ENCODE measurements around the gene SLC12A8. TPM values are rescaled to one million over a fixed set of nuclear protein-coding genes. Genes with fewer than 3 reads are reported as not detected.

The SLC12A8 gene
- total RNA-seq, 2 experiments from 2014 or later, result 0.65 to 1.3 TPM

DNA sequence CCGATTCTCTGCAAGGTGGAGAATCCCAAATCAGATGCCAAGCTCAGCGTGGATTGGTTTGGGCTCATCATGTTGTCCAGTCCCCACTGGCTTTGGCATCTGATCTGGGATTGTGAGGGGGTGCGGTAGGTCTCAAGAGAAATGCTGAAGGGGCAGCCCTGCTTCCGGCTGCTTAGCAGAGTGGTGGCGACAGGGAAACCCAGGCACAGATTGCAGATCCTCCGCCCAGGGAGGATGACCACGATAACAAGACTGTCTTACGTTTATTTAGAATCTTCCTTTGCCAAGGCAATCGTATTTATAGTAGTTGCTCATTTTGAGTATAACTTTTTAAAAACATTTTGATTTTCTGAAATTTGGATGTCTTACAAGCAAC lies 61.1 kb downstream of the SLC12A8 start:
- Mint-ChIP-seq H3K27ac (no peak overlapping the region), H3K4me1 (peaks cover 17% of the 10 kb centered on the region), H3K4me3 (no peak overlapping the region), H3K27me3 (peaks cover 75% of the 10 kb centered on the region), H3K36me3 (ENCODE audit: low read depth) (no peaks in the 10 kb centered on the region), H3K9me3 (no peaks in the 10 kb centered on the region)
- POLR2A ChIA-PET, result no interaction called here
- CTCF ChIA-PET, result interaction anchor here (1.4 to 1.6 kb wide), 2 partner anchors 8 to 284 kb away, joined by 3 read pairs; no protein-coding TSS in a partner anchor
- no peak for DNase-seq

DNA sequence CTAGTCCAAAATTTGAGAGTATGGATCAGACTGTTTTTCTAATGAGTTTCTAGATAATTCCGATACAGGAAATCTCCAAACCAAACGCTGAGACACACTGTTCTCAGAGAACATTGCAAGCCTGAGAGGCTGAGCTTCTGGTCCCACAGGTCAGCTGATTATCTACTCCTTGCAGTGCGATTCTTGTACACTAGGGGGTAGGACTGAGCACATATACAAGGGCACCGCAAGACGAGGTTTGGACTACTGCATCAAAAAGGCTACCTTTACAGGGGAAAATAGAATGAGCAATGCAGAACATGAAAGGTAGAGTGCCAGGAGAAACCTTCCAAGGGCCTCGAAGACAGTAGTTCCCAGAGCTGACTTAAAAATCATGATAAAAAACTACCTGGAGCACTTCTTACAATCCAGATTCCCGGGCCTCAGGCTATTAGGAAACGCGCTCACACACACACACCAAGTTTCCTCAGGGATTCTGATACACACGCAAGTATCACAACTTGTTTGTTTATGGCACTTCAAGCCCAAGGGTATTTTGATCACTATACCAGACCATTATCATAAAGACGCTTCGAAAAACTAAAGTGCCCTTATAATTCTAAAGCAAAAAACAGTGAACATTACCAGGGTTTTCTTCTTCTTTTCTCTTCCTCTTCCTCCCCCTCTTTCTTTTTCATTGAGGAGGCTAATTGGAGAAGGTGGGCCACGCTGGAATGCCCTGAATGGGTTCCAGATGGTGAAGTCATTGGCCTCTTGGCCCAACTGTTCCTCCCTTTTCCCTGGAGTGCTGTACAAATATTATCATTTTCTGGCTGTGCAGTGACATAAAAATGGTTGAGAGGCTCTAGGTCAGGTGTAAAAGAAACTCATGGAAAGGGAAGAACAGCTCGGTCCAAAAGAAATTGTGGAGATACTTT lies 61.8 kb downstream of the SLC12A8 start:
- Mint-ChIP-seq H3K27me3 (peaks cover 70% of the 10 kb centered on the region), H3K36me3 (ENCODE audit: low read depth) (no peaks in the 10 kb centered on the region), H3K9me3 (no peaks in the 10 kb centered on the region), H3K4me1 (peaks cover 18% of the 10 kb centered on the region), H3K27ac (no peak overlapping the region), H3K4me3 (no peak overlapping the region)
- ChIA-PET CTCF (interaction anchor here (0.6 to 1.6 kb wide), 17 partner anchors 9 to 438 kb away, joined by 3 to 8 read pairs (median 3); no protein-coding TSS in a partner anchor), POLR2A (no interaction called here)
- peak; percentile 66 for DNase-seq

DNA sequence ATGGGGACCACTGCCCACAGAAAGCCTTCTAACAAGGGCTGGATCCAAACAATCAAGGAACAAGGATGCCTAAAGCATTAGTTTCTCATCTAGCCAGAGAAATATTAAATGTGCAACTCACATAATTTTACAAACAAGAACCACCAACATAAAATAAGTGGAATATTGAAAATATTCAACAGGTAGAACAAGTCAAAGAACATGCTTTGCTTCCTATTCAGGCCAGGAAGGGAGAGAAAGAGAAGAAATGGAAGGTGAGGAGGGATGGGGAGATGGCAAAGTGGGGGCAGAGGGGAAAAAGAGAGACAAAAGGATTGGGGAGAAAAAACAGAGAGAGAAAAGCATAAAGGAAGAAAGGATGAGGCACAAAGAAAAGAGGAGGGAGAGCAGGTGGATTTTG lies 63.1 kb downstream of the SLC12A8 start:
- Mint-ChIP-seq H3K27ac (no peak overlapping the region), H3K36me3 (ENCODE audit: low read depth) (no peaks in the 10 kb centered on the region), H3K4me1 (peaks cover 10% of the 10 kb centered on the region), H3K4me3 (no peak overlapping the region), H3K9me3 (no peaks in the 10 kb centered on the region), H3K27me3 (peaks cover 74% of the 10 kb centered on the region)
- CTCF ChIA-PET, result interaction anchor here (1.0 to 1.5 kb wide), 5 partner anchors 128 to 437 kb away, joined by 3 to 8 read pairs (median 5); no protein-coding TSS in a partner anchor
- POLR2A ChIA-PET, result interaction anchor here (0.6 kb wide), 1 partner anchor 553 kb away, joined by 3 read pairs; no protein-coding TSS in a partner anchor
- no peak for DNase-seq

DNA sequence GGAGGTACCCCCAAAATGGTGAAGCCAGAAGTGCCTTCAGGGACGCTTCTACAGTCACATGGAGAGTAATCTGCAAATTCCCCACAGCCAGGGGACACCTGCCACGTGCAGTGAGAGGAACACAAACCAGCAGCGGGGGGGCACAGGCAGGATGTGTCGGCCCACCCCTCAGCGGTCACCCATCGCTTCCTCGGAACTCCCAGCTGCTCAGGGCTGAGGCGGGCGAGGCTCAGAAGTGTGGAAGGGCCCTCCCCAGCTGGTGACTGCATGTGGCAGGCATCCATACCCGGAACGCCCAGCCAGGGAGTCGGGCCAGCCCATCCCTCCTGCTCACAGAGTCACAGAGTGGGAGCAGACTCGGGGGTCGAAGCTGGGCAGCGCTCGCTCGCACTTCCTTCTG lies 63.7 kb downstream of the SLC12A8 start:
- POLR2A ChIA-PET, result no interaction called here
- DNase-seq, result no peak
- Mint-ChIP-seq H3K36me3 (ENCODE audit: low read depth) (no peaks in the 10 kb centered on the region), H3K27ac (no peak overlapping the region), H3K4me1 (peaks cover 5% of the 10 kb centered on the region), H3K9me3 (no peaks in the 10 kb centered on the region), H3K4me3 (no peak overlapping the region), H3K27me3 (peaks cover 75% of the 10 kb centered on the region)
- CTCF ChIA-PET, result no interaction called here

DNA sequence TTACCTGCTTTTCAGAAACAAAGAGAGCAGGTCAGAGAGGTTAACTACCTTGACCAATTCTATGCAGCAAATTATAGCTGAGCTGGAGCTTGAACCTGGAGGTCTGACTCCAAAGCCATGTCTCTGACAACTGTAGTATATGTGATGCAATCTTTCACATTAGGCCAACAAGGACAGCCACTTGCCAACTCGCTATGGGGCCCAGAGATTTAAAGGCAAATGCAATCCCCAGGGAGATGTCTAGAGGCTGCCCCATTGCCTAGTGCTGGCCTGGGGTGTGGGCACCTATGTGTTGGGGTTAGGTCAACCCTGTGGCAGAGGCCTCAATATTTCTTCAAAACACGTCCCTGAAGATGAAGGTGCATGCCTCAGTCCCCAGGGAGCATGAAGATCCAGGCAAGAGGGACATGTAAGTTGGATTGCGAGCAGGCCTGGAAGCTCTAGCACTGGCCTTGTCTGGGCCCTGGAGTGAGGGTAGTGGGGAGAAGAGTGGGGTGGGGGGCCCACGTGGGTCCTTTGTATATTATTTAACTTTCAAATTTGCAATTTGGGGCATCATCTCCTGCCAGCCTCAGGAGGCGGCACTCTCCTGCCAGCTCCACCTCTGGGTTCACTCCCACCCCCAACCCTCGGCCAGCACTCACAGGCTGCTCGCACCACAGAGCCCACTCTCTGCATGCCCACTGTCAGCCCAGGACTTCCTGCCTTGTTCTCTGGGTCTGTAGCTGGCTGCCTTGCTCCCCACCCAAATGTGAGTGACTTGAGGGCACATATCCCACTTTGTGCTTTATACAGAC lies 64.3 kb downstream of the SLC12A8 start:
- no peaks in the 10 kb centered on the region for H3K9me3 Mint-ChIP-seq
- H3K27ac Mint-ChIP-seq, result no peak overlapping the region
- POLR2A ChIA-PET, result no interaction called here
- CTCF ChIA-PET, result no interaction called here
- no peak for DNase-seq
- H3K4me3 Mint-ChIP-seq, result no peak overlapping the region
- peaks cover 78% of the 10 kb centered on the region for H3K27me3 Mint-ChIP-seq
- H3K4me1 Mint-ChIP-seq, result peaks cover 6% of the 10 kb centered on the region
- peaks cover 1% of the 10 kb centered on the region for H3K36me3 Mint-ChIP-seq (ENCODE audit: low read depth)

DNA sequence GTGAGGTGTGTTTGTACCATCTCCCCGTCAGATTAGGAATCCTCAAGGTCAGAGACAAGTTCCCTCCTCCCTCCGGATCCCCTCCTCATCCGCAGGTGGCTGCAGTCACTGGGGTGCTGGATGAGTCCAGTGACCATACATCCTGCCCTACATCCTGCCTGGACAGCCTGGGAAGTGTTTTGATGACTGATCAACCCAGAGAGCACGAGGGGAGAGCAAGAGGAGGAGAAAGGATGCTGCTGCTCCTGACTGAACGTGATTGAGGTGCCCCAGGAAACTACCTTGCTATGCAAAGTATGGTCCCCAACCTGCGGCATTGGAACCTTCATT lies 65.1 kb downstream of the SLC12A8 start:
- Mint-ChIP-seq H3K4me3 (no peak overlapping the region), H3K27ac (no peak overlapping the region), H3K27me3 (peaks cover 78% of the 10 kb centered on the region), H3K36me3 (ENCODE audit: low read depth) (peaks cover 9% of the 10 kb centered on the region), H3K9me3 (no peaks in the 10 kb centered on the region), H3K4me1 (peaks cover 14% of the 10 kb centered on the region)
- ChIA-PET POLR2A (no interaction called here), CTCF (no interaction called here)
- no peak for DNase-seq

DNA sequence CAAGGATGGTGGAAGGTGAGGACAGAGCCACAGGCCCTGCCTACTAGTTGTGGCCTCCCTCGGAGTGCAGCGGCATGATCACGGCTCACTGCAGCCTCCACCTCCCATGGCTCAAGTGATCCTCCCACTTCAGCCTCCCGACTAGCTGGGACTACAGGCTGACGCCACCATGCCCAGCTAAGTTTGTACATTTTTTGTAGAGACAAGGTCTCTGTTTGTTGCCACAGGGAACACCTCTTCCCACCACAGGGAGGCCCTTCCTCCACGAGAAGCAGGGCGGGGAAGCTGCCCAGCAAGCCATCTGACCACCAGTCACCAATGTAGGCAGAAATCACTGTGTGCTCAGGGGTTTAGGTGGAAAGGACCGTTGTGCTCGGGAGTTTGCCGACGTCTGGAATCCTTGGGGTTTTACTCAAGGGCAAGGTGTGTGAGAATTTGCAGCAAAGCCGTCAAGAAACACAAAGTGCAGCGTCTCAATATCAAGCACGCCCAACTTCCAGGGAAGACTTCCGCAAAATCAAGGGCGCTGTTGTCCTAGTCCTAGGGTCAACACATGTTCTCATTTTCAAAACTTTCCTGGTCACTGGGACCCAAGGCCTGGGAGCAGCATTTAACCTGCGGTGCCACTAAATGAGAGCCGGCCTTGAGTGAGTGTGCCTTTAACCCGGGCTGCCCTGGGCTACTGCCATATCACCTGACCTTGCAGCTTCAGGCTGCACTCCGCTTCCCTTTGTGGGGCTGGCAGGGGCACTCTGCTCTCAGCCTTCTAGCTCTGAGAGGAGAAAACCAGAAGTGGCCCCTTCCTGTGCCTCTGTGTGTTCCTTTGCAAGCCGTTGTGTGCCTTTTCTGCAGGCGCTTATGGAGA lies 65.7 kb downstream of the SLC12A8 start:
- POLR2A ChIA-PET, result no interaction called here
- no peak overlapping the region for H3K27ac Mint-ChIP-seq
- peaks cover 20% of the 10 kb centered on the region for H3K4me1 Mint-ChIP-seq
- peaks cover 12% of the 10 kb centered on the region for H3K36me3 Mint-ChIP-seq (ENCODE audit: low read depth)
- no peaks in the 10 kb centered on the region for H3K9me3 Mint-ChIP-seq
- CTCF ChIA-PET, result no interaction called here
- no peak for DNase-seq
- no peak overlapping the region for H3K4me3 Mint-ChIP-seq
- H3K27me3 Mint-ChIP-seq, result peaks cover 74% of the 10 kb centered on the region

DNA sequence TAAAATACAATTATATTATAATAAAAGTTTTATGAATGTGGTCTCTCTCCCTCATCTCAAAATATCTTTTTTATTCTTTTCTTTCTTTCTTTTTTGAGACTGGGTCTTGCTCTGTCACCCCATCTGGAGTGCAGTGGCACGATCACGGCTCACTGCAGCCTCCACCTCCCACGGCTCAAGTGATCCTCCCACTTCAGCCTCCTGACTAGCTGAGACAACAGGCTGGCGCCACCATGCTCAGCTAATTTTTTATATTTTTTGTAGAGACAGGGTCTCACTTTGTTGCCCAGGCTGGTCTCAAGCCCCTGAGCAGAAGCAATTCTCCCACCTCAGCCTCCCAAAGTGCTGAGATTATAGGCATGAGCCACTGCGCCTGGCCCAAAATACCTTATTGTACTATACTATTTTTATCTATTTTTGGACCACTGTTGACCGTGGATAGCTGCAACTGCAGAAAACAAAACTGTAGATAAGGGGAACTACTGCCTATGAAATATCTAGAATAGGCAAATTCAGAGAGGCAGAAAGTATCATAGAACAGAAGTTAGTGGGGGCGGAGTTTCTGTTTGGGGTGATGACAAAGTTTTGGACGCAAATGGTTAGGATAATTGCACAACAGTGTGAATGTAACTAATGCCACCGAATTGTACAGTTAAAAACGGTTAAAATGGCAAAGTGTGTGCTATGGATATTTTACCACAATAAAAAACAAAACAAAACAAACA lies 66.6 kb downstream of the SLC12A8 start:
- H3K36me3 Mint-ChIP-seq (ENCODE audit: low read depth), result peaks cover 12% of the 10 kb centered on the region
- H3K4me3 Mint-ChIP-seq, result no peak overlapping the region
- POLR2A ChIA-PET, result no interaction called here
- DNase-seq, result no peak
- CTCF ChIA-PET, result no interaction called here
- no peak overlapping the region for H3K27ac Mint-ChIP-seq
- peaks cover 69% of the 10 kb centered on the region for H3K27me3 Mint-ChIP-seq
- H3K4me1 Mint-ChIP-seq, result peaks cover 26% of the 10 kb centered on the region
- H3K9me3 Mint-ChIP-seq, result no peaks in the 10 kb centered on the region

DNA sequence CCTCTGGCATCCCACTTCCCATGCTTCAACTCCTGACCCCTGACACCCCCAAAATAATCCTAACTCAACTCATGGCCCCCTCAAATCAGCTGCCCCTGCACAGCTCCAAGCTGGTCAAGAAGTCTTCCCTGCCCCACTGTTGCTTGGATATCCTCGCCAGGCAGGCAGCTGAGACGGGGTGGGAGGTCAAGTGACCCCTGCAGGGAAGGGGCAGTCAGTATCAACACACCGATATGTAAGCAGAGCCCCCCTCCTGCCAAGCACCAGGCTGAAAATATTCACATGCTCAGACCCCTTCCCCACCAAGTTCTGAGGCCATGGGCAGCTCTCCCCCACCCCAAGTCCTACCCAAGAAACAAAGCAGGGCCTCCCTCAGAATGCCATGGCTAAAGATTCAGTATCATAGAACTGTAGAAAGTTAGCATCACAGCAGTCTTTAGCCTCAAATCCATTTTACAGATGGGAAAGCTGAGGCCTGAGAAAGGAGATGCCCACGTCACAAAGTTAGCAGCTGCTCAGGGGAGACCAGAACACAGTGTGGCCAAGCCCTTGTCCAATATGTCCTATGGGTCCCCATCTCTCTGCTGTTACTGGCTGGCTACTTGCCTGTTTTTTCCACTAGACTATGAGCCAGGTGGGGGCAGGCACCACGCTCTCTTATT lies 67.8 kb downstream of the SLC12A8 start:
- Mint-ChIP-seq H3K27me3 (peaks cover 73% of the 10 kb centered on the region), H3K27ac (no peak overlapping the region), H3K36me3 (ENCODE audit: low read depth) (peaks cover 18% of the 10 kb centered on the region), H3K4me1 (peaks cover 32% of the 10 kb centered on the region), H3K9me3 (no peaks in the 10 kb centered on the region), H3K4me3 (no peak overlapping the region)
- ChIA-PET CTCF (no interaction called here), POLR2A (interaction anchor here (0.6 kb wide), 1 partner anchor 18 kb away, joined by 4 read pairs; no protein-coding TSS in a partner anchor)
- DNase-seq, result no peak

DNA sequence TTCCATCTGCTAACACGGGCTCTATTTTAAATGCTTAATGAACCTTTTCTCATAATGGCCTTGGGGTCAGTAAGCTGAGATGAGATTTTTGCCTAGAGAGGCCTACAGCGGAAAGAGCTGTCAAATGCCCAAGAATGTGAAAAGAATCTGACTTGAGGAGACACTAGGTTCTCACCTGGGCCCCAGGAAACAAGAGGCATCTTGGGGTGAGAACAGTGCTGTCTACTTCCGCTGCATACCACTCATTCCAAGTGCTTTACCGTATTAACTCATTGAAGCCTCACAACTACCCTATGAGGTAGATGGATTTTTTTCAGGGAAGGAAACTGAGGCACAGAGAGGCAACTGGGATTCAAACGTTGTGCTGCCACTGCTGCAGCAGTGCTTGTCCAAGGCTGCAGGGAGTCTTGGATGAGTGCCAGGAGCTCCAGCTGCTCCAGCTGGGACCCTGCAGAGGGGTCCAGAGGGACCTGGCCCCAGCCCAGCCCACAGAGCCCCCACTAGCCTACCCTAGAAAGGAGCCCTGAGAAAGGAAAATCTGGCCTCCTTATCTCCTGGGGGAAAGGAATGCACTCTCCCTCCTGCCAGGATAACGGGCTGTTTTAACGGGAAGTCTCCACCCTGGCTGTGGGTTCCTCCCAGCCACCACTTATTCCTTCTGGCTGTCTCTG lies 68.4 kb downstream of the SLC12A8 start:
- H3K4me1 Mint-ChIP-seq, result peaks cover 37% of the 10 kb centered on the region
- ChIA-PET CTCF (no interaction called here), POLR2A (no interaction called here)

DNA sequence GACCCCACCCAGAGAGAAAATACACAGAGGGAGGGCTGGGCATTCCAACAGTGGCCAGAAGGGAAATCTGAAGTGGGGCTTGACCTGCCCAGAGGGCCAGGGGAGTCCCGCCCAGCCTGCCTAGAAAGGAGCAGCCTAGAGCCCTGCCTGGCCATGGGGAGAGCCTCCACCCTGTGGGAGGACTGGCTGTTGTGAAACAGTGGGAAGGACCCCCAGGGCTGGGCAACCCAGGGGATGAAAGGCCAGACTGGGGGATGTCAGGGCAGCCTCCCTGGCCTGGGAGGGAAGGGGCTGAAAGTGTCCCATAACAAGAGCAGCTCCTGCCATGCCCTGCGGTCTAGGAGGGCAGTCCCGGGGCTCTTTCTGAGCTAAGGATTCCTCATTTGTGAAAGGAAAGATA lies 69.0 kb downstream of the SLC12A8 start:
- no peak overlapping the region for H3K27ac Mint-ChIP-seq
- CTCF ChIA-PET, result no interaction called here
- H3K4me3 Mint-ChIP-seq, result no peak overlapping the region
- POLR2A ChIA-PET, result no interaction called here
- peaks cover 18% of the 10 kb centered on the region for H3K36me3 Mint-ChIP-seq (ENCODE audit: low read depth)
- no peaks in the 10 kb centered on the region for H3K9me3 Mint-ChIP-seq
- peaks cover 69% of the 10 kb centered on the region for H3K27me3 Mint-ChIP-seq
- DNase-seq, result no peak
- peaks cover 38% of the 10 kb centered on the region for H3K4me1 Mint-ChIP-seq

More for the DNA sequence above, 68.4 kb downstream of the SLC12A8 start:
- H3K27ac Mint-ChIP-seq, result no peak overlapping the region
- peaks cover 73% of the 10 kb centered on the region for H3K27me3 Mint-ChIP-seq
- H3K4me3 Mint-ChIP-seq, result no peak overlapping the region
- no peak for DNase-seq
- H3K9me3 Mint-ChIP-seq, result no peaks in the 10 kb centered on the region
- peaks cover 18% of the 10 kb centered on the region for H3K36me3 Mint-ChIP-seq (ENCODE audit: low read depth)

All from activated CD4-positive, alpha-beta memory T cell treated with anti-CD3 and anti-CD28 coated beads, Interleukin-2, amount 10 ng/mL, durations not matched to agents 7 days and 5 days (primary cell).